HepG2 (cell line): ENCODE results near the gene CHID1. TPM values are rescaled to one million over a fixed set of nuclear protein-coding genes. Genes with fewer than 3 reads are reported as not detected.

Experiments used
- ARNT2 ChIP-seq: sonication (generic); formaldehyde crosslinking; IDR thresholded peaks from 2 replicates; pipeline ENCODE4 v1.8.0; 2022; ENCODE audit warnings: mild to moderate bottlenecking, low read depth, missing genetic modification reagents, moderate library complexity
- CREM ChIP-seq, 2 experiments: sonication (generic) in 1 of 2; formaldehyde crosslinking in 1 of 2; IDR thresholded peaks; 2 replicates each; pipeline versions ENCODE4 v1.4.0 to v1.6.1; 2016 to 2020; ENCODE audit warnings: antibody characterized with exemption in 1 of 2, mild to moderate bottlenecking in 1 of 2, missing genetic modification reagents in 1 of 2
- DZIP1 ChIP-seq: sonication (generic); formaldehyde crosslinking; IDR thresholded peaks from 2 replicates; pipeline ENCODE4 v1.5.0; 2020; ENCODE audit warnings: mild to moderate bottlenecking, missing genetic modification reagents
- EP300 ChIP-seq, 3 experiments: sonication (generic) in 1 of 3; formaldehyde crosslinking in 1 of 3; IDR thresholded peaks; 2 replicates each; pipeline versions ENCODE4 v1.5.1 to v1.6.1; 2011 to 2020; ENCODE audit warnings: low read depth in 2 of 3, low read length in 2 of 3, borderline replicate concordance in 1 of 3, improper control_type of control experiment in 1 of 3, mild to moderate bottlenecking in 1 of 3, missing genetic modification reagents in 1 of 3, moderate library complexity in 1 of 3
- FOXP4 ChIP-seq: sonication (generic); formaldehyde crosslinking; IDR thresholded peaks from 2 replicates; pipeline ENCODE4 v1.4.0; 2020; ENCODE audit warnings: missing genetic modification reagents
- GLI4 ChIP-seq: sonication (generic); formaldehyde crosslinking; IDR thresholded peaks from 2 replicates; pipeline ENCODE4 v1.5.1; 2020; ENCODE audit warnings: missing genetic modification reagents, mild to moderate bottlenecking, moderate library complexity, borderline replicate concordance
- KLF6 ChIP-seq: IDR thresholded peaks from 2 replicates; pipeline ENCODE4 v1.8.0; 2016; ENCODE audit warnings: missing biosample characterization, missing genetic modification reagents
- MBD4 ChIP-seq: IDR thresholded peaks from 2 replicates; pipeline ENCODE4 v1.6.1; 2012; ENCODE audit warnings: low read length, inconsistent platforms, borderline replicate concordance
- NFE2 ChIP-seq: sonication (generic); formaldehyde crosslinking; IDR thresholded peaks from 2 replicates; pipeline ENCODE4 v1.4.0; 2020; ENCODE audit warnings: missing genetic modification reagents
- NFIC ChIP-seq: IDR thresholded peaks from 2 replicates; pipeline ENCODE4 v1.6.1; 2012; ENCODE audit warnings: mild to moderate bottlenecking, low read length, inconsistent platforms
- REXO4 ChIP-seq: sonication (generic); formaldehyde crosslinking; IDR thresholded peaks from 2 replicates; pipeline ENCODE4 v1.8.0; 2022; ENCODE audit warnings: missing genetic modification reagents, mild to moderate bottlenecking, borderline replicate concordance
- SIX4 ChIP-seq: sonication (generic); formaldehyde crosslinking; IDR thresholded peaks from 2 replicates; pipeline ENCODE4 v1.4.0; 2020; ENCODE audit warnings: missing genetic modification reagents
- SMAD1 ChIP-seq: sonication (generic); formaldehyde crosslinking; IDR thresholded peaks from 2 replicates; pipeline ENCODE4 v1.4.0; 2020; ENCODE audit warnings: missing genetic modification reagents, low read depth, mild to moderate bottlenecking, borderline replicate concordance
- SP1 ChIP-seq, 2 experiments: fragments of 450-650 bp in 1 of 2; sonication (generic) in 1 of 2; formaldehyde crosslinking in 1 of 2; IDR thresholded peaks; 2 replicates each; pipeline versions ENCODE4 v1.4.0 to v1.6.1; 2016 to 2020; ENCODE audit warnings: missing genetic modification reagents in 1 of 2
- TCF12 ChIP-seq, 2 experiments: fragments of 450-650 bp in 1 of 2; sonication (generic) in 1 of 2; formaldehyde crosslinking in 1 of 2; IDR thresholded peaks; 2 replicates each; pipeline versions ENCODE4 v1.6.1 to v1.8.0; 2017 to 2022; ENCODE audit warnings: antibody characterized with exemption in 1 of 2, mild to moderate bottlenecking in 1 of 2, missing genetic modification reagents in 1 of 2, moderate library complexity in 1 of 2
- XBP1 ChIP-seq: sonication (generic); formaldehyde crosslinking; IDR thresholded peaks from 2 replicates; pipeline ENCODE4 v1.5.0; 2020; ENCODE audit warnings: missing genetic modification reagents
- ZNF260 ChIP-seq: sonication (generic); formaldehyde crosslinking; IDR thresholded peaks from 2 replicates; pipeline ENCODE4 v1.4.0; 2020; ENCODE audit warnings: missing genetic modification reagents, low read depth, mild to moderate bottlenecking, borderline replicate concordance
- ZNF343 ChIP-seq: sonication (generic); formaldehyde crosslinking; IDR thresholded peaks from 2 replicates; pipeline ENCODE4 v1.4.0; 2020; ENCODE audit warnings: mild to moderate bottlenecking, missing genetic modification reagents
- ZNF503 ChIP-seq: sonication (generic); formaldehyde crosslinking; IDR thresholded peaks from 2 replicates; pipeline ENCODE4 v1.4.0; 2020; ENCODE audit warnings: missing genetic modification reagents
- ZNF530 ChIP-seq: sonication (generic); formaldehyde crosslinking; IDR thresholded peaks from 2 replicates; pipeline ENCODE4 v1.5.0; 2020; ENCODE audit warnings: low read depth, mild to moderate bottlenecking, missing genetic modification reagents
- ZNF629 ChIP-seq: sonication (generic); formaldehyde crosslinking; conservative IDR thresholded peaks from 2 replicates; pipeline ENCODE4 v1.5.0; 2020; ENCODE audit warnings: missing genetic modification reagents
- ZNF75D ChIP-seq: sonication (generic); formaldehyde crosslinking; IDR thresholded peaks from 2 replicates; pipeline ENCODE4 v1.8.1; 2023; ENCODE audit warnings: missing genetic modification reagents, mild to moderate bottlenecking, borderline replicate concordance
- polyA plus RNA-seq, 8 experiments: library from polyadenylated mRNA; depleted of rRNA in 3 of 8; stranded (reverse) in 7 of 8; unstranded in 1 of 8; fragments of >200 nt; fragmentation: Illumina TruSeq in 4 of 8; extraction: Trizol in 4 of 8; gene quantifications; 2 replicates each; pipeline versions ENCODE4 v1.2.1 to v1.2.3, GENCODE V29; 2011 to 2016; ENCODE audit warnings: low read depth in 4 of 8, missing spikeins in 1 of 8, mixed read lengths in 1 of 8; ENCODE audit not compliant: insufficient read depth in 1 of 8
- total RNA-seq, 5 experiments: library from RNA; depleted of rRNA; stranded (reverse); fragments of >200 nt; fragmentation: Illumina TruSeq; extraction: Trizol; gene quantifications; 2 replicates each; pipeline ENCODE4 v1.2.3, GENCODE V29; 2016; ENCODE audit warnings: low read depth in 1 of 5

The CHID1 gene
- total and polyA plus RNA-seq, 2 of the 13 experiments (the other 11 are each of a cell fraction or from before 2014, with no cell fraction given), result 65.1 to 93.6 TPM

DNA sequence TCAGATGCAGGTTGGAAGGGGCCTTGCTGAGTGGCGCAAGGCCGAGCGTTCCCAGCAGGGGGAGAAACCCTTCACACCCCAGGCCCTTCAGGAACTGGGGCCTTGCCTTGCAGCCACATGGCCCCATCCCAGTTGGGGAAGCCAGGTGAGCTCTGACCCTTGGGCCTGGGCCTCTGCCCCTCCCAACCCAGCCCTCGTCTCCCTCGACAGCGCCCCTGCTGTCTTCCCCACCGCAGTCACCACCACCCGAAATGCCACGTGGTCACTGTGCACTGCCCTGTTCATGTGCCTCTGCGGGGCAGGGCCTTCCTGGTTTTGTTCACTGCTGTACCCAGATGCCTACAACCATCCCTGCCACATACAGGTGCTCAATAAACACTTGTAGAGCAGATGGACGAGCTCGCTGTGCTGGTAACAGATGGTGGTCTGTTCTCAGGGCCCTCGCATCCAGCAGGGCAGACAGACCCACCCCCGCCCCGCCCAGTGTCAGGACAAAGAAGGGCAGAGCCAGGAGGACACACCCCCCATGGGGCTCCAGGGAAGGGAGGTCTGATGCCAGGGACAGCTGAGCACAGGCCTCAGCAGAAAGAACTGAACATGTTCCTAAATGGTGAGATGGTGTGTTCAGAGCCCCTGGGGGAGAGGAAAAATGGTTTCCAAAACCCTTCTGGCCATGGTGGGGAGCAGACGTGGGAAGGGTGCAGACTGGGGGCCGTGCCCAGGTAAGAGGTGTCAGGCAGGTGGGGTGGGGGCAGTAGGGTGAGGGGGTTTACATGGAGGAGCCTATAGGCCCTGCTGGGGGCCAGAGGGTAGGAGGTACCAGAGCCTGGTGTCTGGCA is 72.0 kb downstream of the CHID1 start (continued):
- no peak for TF ChIP-seq FOXP4
- TF ChIP-seq SIX4 (CRISPR knock-in tag), result no peak
- TF ChIP-seq ZNF343 (CRISPR knock-in tag), result no peak
- no peak for TF ChIP-seq TCF12 (IDR thresholded peaks at IDR 0.05)
- no peak for TF ChIP-seq TCF12 (CRISPR knock-in tag; IDR thresholded peaks at IDR 0.05)
- TF ChIP-seq CREM (IDR thresholded peaks at IDR 0.05), result no peak
- no peak for TF ChIP-seq CREM (CRISPR knock-in tag; IDR thresholded peaks at IDR 0.05)
- TF ChIP-seq REXO4 (CRISPR knock-in tag), result no peak
- TF ChIP-seq ZNF503, result no peak
- no peak for TF ChIP-seq NFE2 (CRISPR knock-in tag)
- TF ChIP-seq ARNT2 (CRISPR knock-in tag), result no peak
- no peak for TF ChIP-seq ZNF75D (CRISPR knock-in tag)
- no peak for TF ChIP-seq XBP1 (CRISPR knock-in tag)
- TF ChIP-seq NFIC, result no peak
- no peak for TF ChIP-seq GLI4 (CRISPR knock-in tag)
- no peak for TF ChIP-seq SMAD1 (CRISPR knock-in tag)
- no peak for TF ChIP-seq SP1 (IDR thresholded peaks at IDR 0.05)
- TF ChIP-seq SP1 (CRISPR knock-in tag; IDR thresholded peaks at IDR 0.05), result peak; percentile 70
- no peak for TF ChIP-seq ZNF260 (CRISPR knock-in tag)
- no peak for TF ChIP-seq DZIP1
- TF ChIP-seq EP300 (IDR thresholded peaks at IDR 0.05; ENCODE audit: low read depth in 2 of 2, low read length in 2 of 2), result no peak
- peak; percentile 55; the same call in 1 of the 2 replicates for TF ChIP-seq EP300 (CRISPR knock-in tag; IDR thresholded peaks at IDR 0.05; ENCODE audit: borderline replicate concordance)
- TF ChIP-seq MBD4, result no peak
- no peak for TF ChIP-seq ZNF530 (CRISPR knock-in tag)
- TF ChIP-seq ZNF629 (CRISPR knock-in tag), result no peak; the same call in 1 of the 2 replicates
- TF ChIP-seq KLF6 (CRISPR knock-in tag), result peak; percentile 67; the same call in 1 of the 2 replicates
